NCI-H526 (cell line): Measurements from ENCODE around the gene KRTAP5-3.
A peak's percentile ranks its signal among the peaks of the same experiment; 100 is the strongest.
"Not testable (repeated sequence)": the region's sequence is repeated elsewhere in the genome, so short reads cannot be mapped to it uniquely, and the experiment has no call there.

Experiments used
- DNase-seq, 2 experiments: peaks; one replicate each; lab custom pipeline; 2025; lab: John Stamatoyannopoulos, UW

Gene KRTAP5-3

DNA sequence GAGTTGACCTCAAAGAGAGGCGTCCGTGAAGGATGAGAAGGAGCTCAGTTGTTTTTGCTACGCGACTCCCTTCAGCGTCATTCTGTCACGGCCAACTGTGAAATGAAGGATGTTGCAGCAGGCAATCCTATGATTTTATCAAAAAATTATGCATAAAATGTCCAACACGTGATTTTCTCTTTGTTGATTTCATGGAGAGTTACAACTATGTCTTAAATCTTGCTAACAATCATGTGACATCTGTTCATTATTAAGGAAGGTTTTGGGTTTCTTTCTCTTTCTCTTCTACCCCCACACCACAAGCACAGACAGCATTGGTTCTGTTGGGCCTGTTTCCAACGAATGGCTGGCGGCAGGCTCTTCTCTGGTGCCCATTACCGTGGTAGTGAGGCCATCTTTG, 10.0 kb upstream of the KRTAP5-3 start:
- no peak for DNase-seq

DNA sequence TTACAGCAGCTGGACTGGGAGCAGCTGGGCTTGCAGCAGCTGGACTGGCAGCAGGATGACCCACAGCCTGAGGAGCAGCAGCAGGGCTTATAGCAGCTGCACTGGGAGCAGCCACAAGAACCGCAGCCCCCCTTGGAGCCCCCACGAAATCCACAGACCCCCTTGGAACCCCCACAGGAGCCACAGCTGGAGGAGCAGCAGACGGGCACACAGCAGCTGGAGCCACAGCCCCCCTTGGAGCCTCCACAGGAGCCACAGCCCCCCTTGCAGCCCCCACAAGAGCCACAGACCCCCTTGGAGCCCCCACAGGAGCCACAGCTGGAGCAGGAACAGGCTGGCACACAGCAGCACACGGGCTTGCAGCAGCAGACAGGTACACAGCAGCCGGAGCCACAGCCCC, 362 bp downstream of the KRTAP5-3 start:
- DNase-seq = not testable (repeated sequence)

- DNase-seq = not testable (repeated sequence)
Observed at GRCh38 chr11:1607156-1607845, 962 bp downstream of the KRTAP5-3 start.

GRCh38 chr11:1605923-1606322, 2.3 kb downstream of the KRTAP5-3 start:
- not testable (repeated sequence) for DNase-seq

DNA sequence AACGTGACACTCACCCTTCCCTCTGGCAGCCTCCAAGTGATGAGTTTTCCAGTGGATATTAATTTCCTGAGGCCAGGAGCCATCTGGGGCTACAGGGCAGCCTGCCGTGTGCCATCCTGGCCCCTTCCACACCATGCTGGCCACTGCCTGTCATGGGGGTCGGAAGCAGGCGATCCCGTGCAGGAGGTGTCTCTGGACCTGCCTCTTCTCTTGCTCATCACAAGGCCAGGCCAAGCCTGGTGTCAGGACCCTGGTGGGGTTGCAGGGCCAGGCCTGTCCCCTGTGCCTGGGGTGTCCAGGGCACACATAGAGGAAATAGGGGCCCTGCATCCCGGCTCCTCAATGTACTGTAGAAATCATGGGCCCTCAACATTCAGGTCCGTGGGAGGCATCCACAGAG, 3.6 kb downstream of the KRTAP5-3 start:
- DNase-seq = no peak

DNA sequence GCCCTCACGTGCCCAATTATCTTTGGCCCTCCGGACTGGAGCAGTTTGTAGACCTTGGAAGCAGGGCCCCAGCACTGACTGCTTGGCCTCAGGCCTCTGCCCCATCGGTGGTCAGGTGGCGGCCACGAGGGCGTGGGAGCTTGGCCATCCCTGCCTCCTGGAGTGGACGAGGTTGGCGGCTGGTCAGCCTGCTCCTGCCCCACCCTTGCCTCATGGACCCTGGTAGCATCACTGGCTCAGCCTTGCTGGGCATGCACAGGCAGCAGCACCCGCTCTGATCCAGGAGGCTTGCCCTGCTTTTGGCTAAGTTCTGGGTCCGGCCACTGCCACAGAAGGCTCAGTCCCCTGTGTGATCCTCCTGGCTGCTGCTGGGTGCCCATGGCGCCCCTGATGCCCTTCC, 4.1 kb downstream of the KRTAP5-3 start:
- DNase-seq = no peak

DNA sequence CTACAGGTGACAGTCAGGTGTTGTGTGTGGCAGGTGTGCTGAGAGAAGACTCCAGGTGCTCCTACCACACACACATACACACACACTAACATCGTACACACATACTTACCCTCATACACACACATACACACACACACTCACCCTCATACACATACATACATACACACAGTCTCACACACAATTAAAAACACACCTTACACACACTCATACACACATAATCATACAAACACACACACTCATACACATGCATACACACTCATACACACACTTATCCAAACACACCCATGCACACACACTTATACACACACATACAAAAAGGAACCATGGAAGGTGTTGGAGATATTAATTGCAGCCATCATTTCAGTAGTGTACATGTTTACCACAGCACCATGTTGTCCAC, 4.6 kb downstream of the KRTAP5-3 start:
- DNase-seq = no peak

- DNase-seq = peak; percentile 86 to 92
Observed at GRCh38 chr11:1601663-1602062, 6.6 kb downstream of the KRTAP5-3 start.

- no peak for DNase-seq
Observed at GRCh38 chr11:1600626-1601025, 7.6 kb downstream of the KRTAP5-3 start.

- DNase-seq = no peak
Observed at GRCh38 chr11:1598816-1599215, 9.4 kb downstream of the KRTAP5-3 start.

- not testable (repeated sequence) for DNase-seq
Observed at GRCh38 chr11:1598406-1598805, 9.9 kb downstream of the KRTAP5-3 start.

DNA sequence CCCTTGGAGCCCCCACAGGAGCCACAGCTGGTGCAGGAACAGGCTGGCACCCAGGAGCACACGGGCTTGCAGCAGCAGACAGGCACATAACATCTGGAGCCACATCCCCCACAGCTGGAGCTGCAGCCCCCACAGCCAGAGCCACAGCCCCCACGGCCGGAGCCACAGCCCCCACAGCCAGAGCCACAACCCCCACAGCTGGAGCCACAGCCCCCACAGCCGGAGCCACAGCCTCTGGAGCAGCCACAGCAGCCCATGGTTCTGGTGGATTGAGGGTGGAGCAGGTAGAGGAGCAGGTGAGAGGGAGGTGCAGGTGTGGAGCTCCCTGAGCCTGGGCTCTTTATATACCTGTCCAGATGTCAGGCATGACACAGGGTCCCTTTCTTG, 10.3 kb downstream of the KRTAP5-3 start, which contains the start of gene KRTAP5-2:
Gene KRTAP5-2, minus strand, starts transcription at position 301 of the 387 bp plus-strand sequence. Its CDS starts 44 bp downstream, at position 257.
- no peak for DNase-seq

GRCh38 chr11:1597331-1597993, 10.8 kb downstream of the KRTAP5-3 start:
- no peak for DNase-seq

DNA sequence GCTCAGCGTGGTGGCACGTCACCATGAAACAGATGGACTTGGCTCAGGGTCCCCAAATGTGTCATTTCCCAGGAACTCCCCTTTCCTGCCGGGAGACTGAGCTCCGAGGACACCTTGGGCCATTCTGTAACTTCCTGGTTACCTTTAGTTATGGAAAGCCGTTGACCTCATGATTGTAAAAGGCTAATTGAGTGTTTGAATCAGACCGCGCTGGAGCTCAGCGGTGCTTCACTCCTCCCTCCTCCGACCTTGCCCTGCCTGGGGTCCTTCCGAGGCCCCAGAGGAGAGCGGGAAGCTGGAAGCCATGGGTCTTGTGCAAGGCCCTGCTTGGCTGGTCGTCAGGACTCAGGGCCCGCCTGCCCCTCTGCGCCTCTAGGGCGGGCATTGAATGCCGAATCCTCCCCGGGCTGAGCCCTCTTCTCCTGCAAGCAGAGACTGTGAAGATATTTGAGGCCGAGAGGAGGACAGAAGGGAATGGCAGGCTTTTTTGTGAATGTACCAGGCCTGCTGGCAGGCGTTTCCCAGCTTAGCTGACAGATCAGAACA, 11.6 kb downstream of the KRTAP5-3 start:
- DNase-seq = not testable (repeated sequence)

GRCh38 chr11:1595994-1596575, 12.2 kb downstream of the KRTAP5-3 start:
- peak in 1 of 2 experiments; percentile 29 for DNase-seq

- DNase-seq = no peak
Observed at GRCh38 chr11:1592628-1593027, 15.6 kb downstream of the KRTAP5-3 start.

- no peak for DNase-seq
Observed at GRCh38 chr11:1589996-1590395, 18.3 kb downstream of the KRTAP5-3 start.

DNA sequence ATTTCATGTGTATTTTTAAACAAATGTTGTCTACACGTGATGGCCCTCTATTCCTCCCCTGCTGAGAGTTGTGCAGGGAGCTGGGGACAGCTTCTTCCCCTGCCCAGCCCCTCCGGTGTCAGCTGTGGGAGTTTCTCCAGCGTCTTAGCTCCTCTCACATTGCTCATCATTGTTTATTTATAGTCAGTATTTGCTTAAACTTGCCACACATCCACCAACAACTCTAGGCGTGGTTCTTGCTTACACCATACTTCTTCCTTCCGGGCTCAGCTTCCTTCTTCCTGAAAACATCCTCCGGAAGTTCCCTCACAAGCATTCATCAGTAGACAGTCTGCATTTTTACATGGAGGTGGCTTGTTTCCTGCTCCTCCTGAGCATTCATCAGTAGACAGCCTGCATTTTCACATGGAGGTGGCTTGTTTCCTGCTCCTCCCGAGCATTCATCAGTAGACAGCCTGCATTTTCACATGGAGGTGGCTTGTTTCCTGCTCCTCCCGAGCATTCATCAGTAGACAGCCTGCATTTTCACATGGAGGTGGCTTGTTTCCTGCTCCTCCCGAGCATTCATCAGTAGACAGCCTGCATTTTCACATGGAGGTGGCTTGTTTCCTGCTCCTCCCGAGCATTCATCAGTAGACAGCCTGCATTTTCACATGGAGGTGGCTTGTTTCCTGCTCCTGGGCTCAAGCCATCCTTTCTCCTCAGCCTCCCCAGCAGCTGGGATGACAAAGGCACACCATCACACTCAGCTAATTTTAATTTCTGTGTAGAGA, 18.9 kb downstream of the KRTAP5-3 start:
- DNase-seq = not testable (repeated sequence)

GRCh38 chr11:1586699-1587098, 21.6 kb downstream of the KRTAP5-3 start:
- DNase-seq = no peak

DNA sequence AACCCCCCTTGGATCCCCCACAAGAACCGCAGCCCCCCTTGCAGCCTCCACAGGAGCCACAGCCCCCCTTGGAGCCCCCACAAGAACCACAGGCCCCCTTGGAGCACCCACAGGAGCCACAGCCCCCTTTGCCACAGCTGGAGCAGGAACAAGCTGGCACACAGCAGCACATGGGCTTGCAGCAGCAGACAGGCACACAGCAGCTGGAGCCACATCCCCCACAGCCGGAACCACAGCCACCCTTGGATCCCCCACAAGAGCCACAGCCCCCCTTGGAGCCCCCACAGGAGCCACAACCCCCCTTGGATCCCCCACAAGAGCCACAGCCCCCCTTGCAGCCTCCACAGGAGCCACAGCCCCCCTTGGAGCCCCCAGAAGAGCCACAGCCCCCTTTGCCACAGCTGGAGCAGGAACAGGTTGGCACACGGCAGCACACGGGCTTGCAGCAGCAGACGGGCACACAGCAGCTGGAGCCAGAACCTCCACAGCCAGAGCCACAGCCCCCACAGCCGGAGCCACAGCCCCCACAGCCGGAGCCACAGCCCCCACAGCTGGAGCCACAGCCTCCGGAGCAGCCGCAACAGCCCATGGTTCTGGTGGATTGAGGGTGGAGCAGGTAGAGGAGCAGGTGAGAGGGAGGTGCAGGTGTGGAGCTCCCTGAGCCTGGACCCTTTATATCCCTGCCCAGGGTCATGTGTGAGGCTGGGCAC, 23.4 kb downstream of the KRTAP5-3 start, which contains the start of gene KRTAP5-1:
Gene KRTAP5-1, minus strand, starts transcription at position 623 of the 710 bp plus-strand sequence. Its CDS starts 34 bp downstream, at position 589.
- not testable (repeated sequence) for DNase-seq

DNA sequence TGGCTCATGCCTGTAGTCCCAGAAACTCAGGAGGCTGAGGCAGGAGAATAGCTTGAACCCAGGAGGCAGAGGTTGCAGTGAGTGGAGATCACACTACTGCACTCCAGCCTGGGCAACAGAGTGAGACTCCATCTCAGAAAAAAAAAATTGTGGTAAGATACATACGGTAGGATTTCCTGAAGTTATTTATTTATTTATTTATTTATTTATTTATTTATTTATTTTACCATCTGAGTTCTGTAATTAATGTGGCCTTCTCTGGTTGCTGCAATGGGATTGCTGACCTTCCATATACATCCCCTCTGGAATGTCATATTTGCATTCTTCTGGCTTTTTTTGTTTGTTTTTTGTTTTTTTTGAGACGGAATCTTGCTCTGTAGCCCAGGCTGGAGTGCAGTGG, 25.4 kb downstream of the KRTAP5-3 start:
- not testable (repeated sequence) for DNase-seq
